ENCODE results near the gene ITGB4.

Gene ITGB4

GRCh38 chr17:75736173-75736835 is 15.0 kb downstream of the ITGB4 start:
- no peak overlapping the region for H3K4me3 ChIP-seq (ENCODE audit: low read depth, low read length)
- TF ChIP-seq CTCF (conservative IDR thresholded peaks at IDR 0.05; ENCODE audit: low read depth, low read length): no peak
- DNase-seq (ENCODE audit: low read depth): no peak

- no peak for TF ChIP-seq CTCF (conservative IDR thresholded peaks at IDR 0.05; ENCODE audit: low read depth, low read length)
- H3K4me3 ChIP-seq (ENCODE audit: low read depth, low read length): no peak overlapping the region
- DNase-seq (ENCODE audit: low read depth): no peak
Observed at GRCh38 chr17:75737133-75737962, 16.1 kb downstream of the ITGB4 start.

- TF ChIP-seq CTCF (conservative IDR thresholded peaks at IDR 0.05; ENCODE audit: low read depth, low read length): no peak
- DNase-seq (ENCODE audit: low read depth): peak; percentile 17
- no peak overlapping the region for H3K4me3 ChIP-seq (ENCODE audit: low read depth, low read length)
Observed at GRCh38 chr17:75738218-75738802, 17.1 kb downstream of the ITGB4 start.

GRCh38 chr17:75739174-75739573 is 17.9 kb downstream of the ITGB4 start:
- no peak overlapping the region for H3K4me3 ChIP-seq (ENCODE audit: low read depth, low read length)
- TF ChIP-seq CTCF (conservative IDR thresholded peaks at IDR 0.05; ENCODE audit: low read depth, low read length): no peak
- no peak for DNase-seq (ENCODE audit: low read depth)

GRCh38 chr17:75739801-75740200 is 18.5 kb downstream of the ITGB4 start:
- H3K4me3 ChIP-seq (ENCODE audit: low read depth, low read length): no peak overlapping the region
- TF ChIP-seq CTCF (conservative IDR thresholded peaks at IDR 0.05; ENCODE audit: low read depth, low read length): no peak

GRCh38 chr17:75740215-75740614 is 19.0 kb downstream of the ITGB4 start:
- H3K4me3 ChIP-seq (ENCODE audit: low read depth, low read length): no peak overlapping the region
- no peak for TF ChIP-seq CTCF (conservative IDR thresholded peaks at IDR 0.05; ENCODE audit: low read depth, low read length)
- no peak for DNase-seq (ENCODE audit: low read depth)

More at GRCh38 chr17:75739801-75740200, 18.5 kb downstream of the ITGB4 start:
- no peak for DNase-seq (ENCODE audit: low read depth)
